GM12891 (cell line): Measurements from ENCODE around the gene RDH13.

Source experiments
- DNase-seq: peaks from one replicate; pipeline ENCODE4 v3.0.0; 2011; ENCODE audit warnings: low spot score; ENCODE audit not compliant: insufficient read length
- FAIRE-seq: peaks from 2 replicates; lab custom pipeline; 2011; peaks lifted over from hg19 to GRCh38; lab: Jason Lieb, UNC
- PAX5 ChIP-seq: IDR thresholded peaks from 2 replicates; pipeline ENCODE4 v1.6.1; 2011; ENCODE audit warnings: low read length, moderate library complexity, mild to moderate bottlenecking; ENCODE audit not compliant: insufficient read depth, severe bottlenecking
- POLR2A ChIP-seq: IDR thresholded peaks from 2 replicates; pipeline ENCODE4 v1.6.1; 2011; ENCODE audit warnings: low read depth, low read length, control low read depth
- POLR2AphosphoS5 ChIP-seq: IDR thresholded peaks from 2 replicates; pipeline ENCODE4 v1.6.1; 2011; ENCODE audit warnings: low read depth, low read length, control low read depth
- POU2F2 ChIP-seq: IDR thresholded peaks from 2 replicates; pipeline ENCODE4 v1.6.1; 2011; ENCODE audit warnings: low read depth, mild to moderate bottlenecking, control low read depth, low read length, moderate library complexity
- SPI1 ChIP-seq: IDR thresholded peaks from 2 replicates; pipeline ENCODE4 v1.6.1; 2011; ENCODE audit warnings: low read depth, low read length, control low read depth
- TAF1 ChIP-seq: IDR thresholded peaks from 2 replicates; pipeline ENCODE4 v1.6.1; 2011; ENCODE audit warnings: low read depth, low read length, control low read depth

Gene RDH13

GRCh38 chr19:55084416-55084815, 21.5 kb upstream of the RDH13 start:
- no peak for DNase-seq
- no peak for FAIRE-seq

GRCh38 chr19:55083004-55083850, 20.3 kb upstream of the RDH13 start:
- TF ChIP-seq POLR2A (no peak), POLR2AphosphoS5 (no peak), POU2F2 (no peak), PAX5 (no peak)
- FAIRE-seq (no peak), DNase-seq (no peak)

More at GRCh38 chr19:55084416-55084815, 21.5 kb upstream of the RDH13 start:
- TF ChIP-seq POLR2AphosphoS5 (no peak), TAF1 (no peak)

GRCh38 chr19:55082020-55082851, 19.3 kb upstream of the RDH13 start:
- TF ChIP-seq POU2F2 (no peak), POLR2A (no peak), TAF1 (no peak)

GRCh38 chr19:55081770-55082019, 18.7 kb upstream of the RDH13 start:
- no peak for TF ChIP-seq POLR2AphosphoS5
- TF ChIP-seq POLR2A = no peak
- no peak for TF ChIP-seq PAX5
- TF ChIP-seq TAF1 = no peak
- TF ChIP-seq SPI1 = no peak
- no peak for TF ChIP-seq POU2F2
- peak; percentile 71 for FAIRE-seq

More at GRCh38 chr19:55082020-55082851, 19.3 kb upstream of the RDH13 start:
- DNase-seq (no peak), FAIRE-seq (no peak)

GRCh38 chr19:55080968-55081769, 18.2 kb upstream of the RDH13 start:
- FAIRE-seq = no peak
- TF ChIP-seq TAF1 (no peak), SPI1 (no peak), PAX5 (no peak), POU2F2 (no peak), POLR2AphosphoS5 (no peak), POLR2A (no peak)
- peak; percentile 89 for DNase-seq

More at GRCh38 chr19:55081770-55082019, 18.7 kb upstream of the RDH13 start:
- no peak for DNase-seq

GRCh38 chr19:55080121-55080967, 17.4 kb upstream of the RDH13 start:
- TF ChIP-seq SPI1 (peak; percentile 27; the same call in 1 of the 2 replicates), POLR2AphosphoS5 (no peak)
- FAIRE-seq (peak; percentile 52), DNase-seq (no peak)

- DNase-seq = no peak
- TF ChIP-seq SPI1 (no peak), PAX5 (no peak), POLR2A (no peak), TAF1 (no peak), POLR2AphosphoS5 (no peak), POU2F2 (no peak)
- no peak for FAIRE-seq
Measured at GRCh38 chr19:55079400-55080038, 16.6 kb upstream of the RDH13 start.

GRCh38 chr19:55078996-55079395, 16.0 kb upstream of the RDH13 start:
- no peak for DNase-seq
- no peak for FAIRE-seq
- no peak for TF ChIP-seq POLR2AphosphoS5
- TF ChIP-seq SPI1 = no peak
- no peak for TF ChIP-seq POU2F2
- no peak for TF ChIP-seq TAF1
- no peak for TF ChIP-seq POLR2A
- TF ChIP-seq PAX5 = no peak

- no peak for FAIRE-seq
- DNase-seq = no peak
- TF ChIP-seq TAF1 (no peak), POLR2AphosphoS5 (no peak), PAX5 (no peak), SPI1 (no peak), POLR2A (no peak), POU2F2 (no peak)
Measured at GRCh38 chr19:55077106-55077505, 14.2 kb upstream of the RDH13 start.
